ENCODE results near the gene NANP.

DNA sequence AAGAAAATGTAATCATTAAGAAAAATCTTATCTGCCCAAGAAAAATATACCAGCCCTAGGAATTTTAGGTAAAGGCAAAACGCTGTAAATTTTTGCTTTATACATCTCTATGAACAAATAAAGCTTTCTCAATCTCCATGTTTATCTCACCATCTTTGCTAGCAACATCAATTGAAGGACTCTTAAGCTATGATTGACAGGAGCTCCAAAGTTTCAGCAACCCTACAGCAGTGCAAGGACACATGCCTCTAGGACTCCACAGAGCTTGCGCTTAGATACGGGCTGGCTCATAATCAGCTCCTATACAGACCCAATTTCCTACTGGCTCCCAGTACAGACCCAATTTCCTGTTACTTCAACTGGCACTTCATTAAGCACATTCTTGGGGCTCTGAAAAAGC lies 4.3 kb downstream of the NANP start:
- TF ChIP-seq, protein P1, sequence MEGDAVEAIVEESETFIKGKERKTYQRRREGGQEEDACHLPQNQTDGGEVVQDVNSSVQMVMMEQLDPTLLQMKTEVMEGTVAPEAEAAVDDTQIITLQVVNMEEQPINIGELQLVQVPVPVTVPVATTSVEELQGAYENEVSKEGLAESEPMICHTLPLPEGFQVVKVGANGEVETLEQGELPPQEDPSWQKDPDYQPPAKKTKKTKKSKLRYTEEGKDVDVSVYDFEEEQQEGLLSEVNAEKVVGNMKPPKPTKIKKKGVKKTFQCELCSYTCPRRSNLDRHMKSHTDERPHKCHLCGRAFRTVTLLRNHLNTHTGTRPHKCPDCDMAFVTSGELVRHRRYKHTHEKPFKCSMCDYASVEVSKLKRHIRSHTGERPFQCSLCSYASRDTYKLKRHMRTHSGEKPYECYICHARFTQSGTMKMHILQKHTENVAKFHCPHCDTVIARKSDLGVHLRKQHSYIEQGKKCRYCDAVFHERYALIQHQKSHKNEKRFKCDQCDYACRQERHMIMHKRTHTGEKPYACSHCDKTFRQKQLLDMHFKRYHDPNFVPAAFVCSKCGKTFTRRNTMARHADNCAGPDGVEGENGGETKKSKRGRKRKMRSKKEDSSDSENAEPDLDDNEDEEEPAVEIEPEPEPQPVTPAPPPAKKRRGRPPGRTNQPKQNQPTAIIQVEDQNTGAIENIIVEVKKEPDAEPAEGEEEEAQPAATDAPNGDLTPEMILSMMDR (conservative IDR thresholded peaks at IDR 0.05; ENCODE audit: low read depth, low read length), result no peak
- TF ChIP-seq EZH2 (IDR thresholded peaks at IDR 0.05; ENCODE audit: borderline replicate concordance, low read depth, low read length, poor library complexity, severe bottlenecking), result no peak

Measured in A673 (cell line).